ENCODE measurements around the gene HOXA6. TPM values are rescaled to one million over a fixed set of nuclear protein-coding genes. Genes with fewer than 3 reads are reported as not detected.

HOXA6 gene
- total and polyA plus RNA-seq, 2 donors (not counting 1 experiment from before 2014, with no cell fraction given): 1.2 to 3.6 TPM

DNA sequence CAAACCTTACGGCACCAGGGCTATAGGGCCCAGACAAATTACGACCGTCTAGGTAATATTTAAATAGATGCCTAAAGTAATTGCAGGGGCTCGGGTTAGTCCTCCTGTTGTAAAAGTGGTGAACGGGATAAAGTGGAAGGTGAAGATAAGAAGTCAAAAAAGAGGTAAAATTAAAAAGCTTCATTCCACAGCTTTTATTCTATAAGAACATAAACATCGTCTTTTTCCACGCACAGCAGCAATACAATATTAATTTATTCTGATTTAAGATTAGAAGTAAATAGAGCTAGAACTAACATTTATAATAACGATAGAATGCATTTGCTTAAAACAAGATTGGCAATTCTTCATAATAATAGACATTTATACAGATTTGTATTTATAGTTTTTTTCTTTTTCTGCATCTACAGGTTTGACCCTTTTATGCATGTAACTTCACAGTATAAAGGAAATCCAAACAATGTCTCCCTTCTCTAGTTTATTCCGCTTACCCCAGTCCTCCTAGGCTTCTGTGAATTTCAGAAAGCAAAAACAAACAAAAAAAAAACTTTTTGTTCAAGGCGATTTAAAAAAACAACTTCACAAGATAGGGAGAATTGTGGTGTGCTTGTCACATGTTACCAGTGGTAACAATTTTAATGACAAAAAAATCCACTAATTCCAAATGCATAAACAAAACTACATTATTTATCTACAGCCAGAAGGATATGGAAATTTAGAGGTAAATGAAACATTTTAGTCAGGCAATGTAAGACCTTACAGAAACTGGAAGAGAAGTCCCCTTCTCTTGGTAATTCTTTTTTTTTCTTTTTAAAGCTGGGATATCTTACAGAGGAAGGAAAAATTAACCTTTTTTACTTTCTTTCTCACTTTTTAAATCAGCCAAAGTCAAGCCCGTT lies 23.1 kb upstream of the HOXA6 start:
- H3K4me3 ChIP-seq (replicated peaks in 1 of 4; ENCODE audit: control extremely low read depth in 1 of 4, insufficient read depth in 1 of 4, low read depth in 3 of 4, low read length in 4 of 4): no peak overlapping the region
- peaks cover 88% of the 10 kb centered on the region for H3K27me3 ChIP-seq (ENCODE audit: control insufficient read depth, insufficient read depth, low read length)
- H2AFZ ChIP-seq (ENCODE audit: low read length): no peak overlapping the region
- no peak overlapping the region for H3K9ac ChIP-seq (ENCODE audit: insufficient read depth, low read length)
- TF ChIP-seq EZH2 (IDR thresholded peaks at IDR 0.05; ENCODE audit: low read length, missing control alignments): no peak
- TF ChIP-seq, protein P1, sequence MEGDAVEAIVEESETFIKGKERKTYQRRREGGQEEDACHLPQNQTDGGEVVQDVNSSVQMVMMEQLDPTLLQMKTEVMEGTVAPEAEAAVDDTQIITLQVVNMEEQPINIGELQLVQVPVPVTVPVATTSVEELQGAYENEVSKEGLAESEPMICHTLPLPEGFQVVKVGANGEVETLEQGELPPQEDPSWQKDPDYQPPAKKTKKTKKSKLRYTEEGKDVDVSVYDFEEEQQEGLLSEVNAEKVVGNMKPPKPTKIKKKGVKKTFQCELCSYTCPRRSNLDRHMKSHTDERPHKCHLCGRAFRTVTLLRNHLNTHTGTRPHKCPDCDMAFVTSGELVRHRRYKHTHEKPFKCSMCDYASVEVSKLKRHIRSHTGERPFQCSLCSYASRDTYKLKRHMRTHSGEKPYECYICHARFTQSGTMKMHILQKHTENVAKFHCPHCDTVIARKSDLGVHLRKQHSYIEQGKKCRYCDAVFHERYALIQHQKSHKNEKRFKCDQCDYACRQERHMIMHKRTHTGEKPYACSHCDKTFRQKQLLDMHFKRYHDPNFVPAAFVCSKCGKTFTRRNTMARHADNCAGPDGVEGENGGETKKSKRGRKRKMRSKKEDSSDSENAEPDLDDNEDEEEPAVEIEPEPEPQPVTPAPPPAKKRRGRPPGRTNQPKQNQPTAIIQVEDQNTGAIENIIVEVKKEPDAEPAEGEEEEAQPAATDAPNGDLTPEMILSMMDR (conservative IDR thresholded peaks at IDR 0.05 in 1 of 2, IDR thresholded peaks at IDR 0.05 in 1 of 2; ENCODE audit: low read depth in 1 of 2, low read length in 2 of 2): no peak
- H3K4me2 ChIP-seq (ENCODE audit: extremely low read depth, insufficient read depth, low read length): no peak overlapping the region
- no peaks in the 10 kb centered on the region for H3K4me1 ChIP-seq (ENCODE audit: control insufficient read depth, extremely low read depth, insufficient read depth, low read length)
- H3K9me3 ChIP-seq (ENCODE audit: control insufficient read depth, insufficient read depth, low read depth, low read length): no peaks in the 10 kb centered on the region
- no peaks in the 10 kb centered on the region for H3K79me2 ChIP-seq (ENCODE audit: control insufficient read depth, insufficient read depth, low read length)
- no peak overlapping the region for H3K27ac ChIP-seq (ENCODE audit: insufficient read depth, low read length)
- no peak for DNase-seq (ENCODE audit: low read depth in 2 of 2)
- H3K36me3 ChIP-seq (ENCODE audit: control insufficient read depth, insufficient read depth, low read length): no peaks in the 10 kb centered on the region
- H4K20me1 ChIP-seq (ENCODE audit: control insufficient read depth, extremely low read depth, insufficient read depth, low read length): no peaks in the 10 kb centered on the region

DNA sequence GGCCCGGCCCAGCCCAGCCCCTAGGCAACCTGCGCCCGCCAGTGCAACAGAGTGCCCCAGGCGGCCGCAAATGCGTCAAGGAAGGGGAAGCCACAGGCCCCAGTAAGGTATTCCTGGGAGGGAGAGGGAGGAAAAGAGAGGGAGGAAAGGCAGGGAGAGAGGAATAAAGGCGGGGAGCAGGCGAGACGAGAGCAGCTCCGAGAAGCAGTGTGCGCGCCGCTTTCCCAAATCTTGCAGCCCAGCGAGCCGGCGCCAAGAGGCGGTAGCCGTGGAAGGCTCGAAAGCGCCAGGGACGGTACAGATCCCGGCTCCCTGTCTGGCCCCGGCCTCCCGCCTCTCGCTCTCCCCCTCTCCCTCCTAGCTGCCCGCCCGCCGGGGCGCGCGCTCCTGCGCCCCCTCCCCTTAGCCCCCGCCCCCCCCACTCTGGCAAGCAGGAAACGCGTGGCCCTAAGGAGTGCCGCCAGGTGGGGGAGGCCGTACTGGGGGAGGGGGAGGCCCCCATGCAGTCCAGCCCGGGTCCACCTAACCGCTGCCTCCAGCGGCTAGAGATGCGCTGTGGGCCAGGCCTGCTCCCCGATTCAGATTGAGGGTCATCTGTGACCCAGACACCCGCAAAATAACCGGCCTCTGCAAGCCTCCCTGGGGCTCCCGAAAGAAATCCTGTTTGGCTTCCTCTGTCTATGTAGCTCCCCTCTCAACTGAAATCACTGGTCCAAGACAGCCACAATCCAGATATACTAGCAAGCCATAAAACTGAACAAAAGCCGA lies 22.3 kb upstream of the HOXA6 start:
- H3K27ac ChIP-seq (ENCODE audit: insufficient read depth, low read length): no peak overlapping the region
- no peak overlapping the region for H3K4me2 ChIP-seq (ENCODE audit: extremely low read depth, insufficient read depth, low read length)
- no peaks in the 10 kb centered on the region for H3K79me2 ChIP-seq (ENCODE audit: control insufficient read depth, insufficient read depth, low read length)
- no peaks in the 10 kb centered on the region for H4K20me1 ChIP-seq (ENCODE audit: control insufficient read depth, extremely low read depth, insufficient read depth, low read length)
- no peak overlapping the region for H3K4me3 ChIP-seq (replicated peaks in 1 of 4; ENCODE audit: control extremely low read depth in 1 of 4, insufficient read depth in 1 of 4, low read depth in 3 of 4, low read length in 4 of 4)
- peaks cover 89% of the 10 kb centered on the region for H3K27me3 ChIP-seq (ENCODE audit: control insufficient read depth, insufficient read depth, low read length)
- H3K9me3 ChIP-seq (ENCODE audit: control insufficient read depth, insufficient read depth, low read depth, low read length): no peaks in the 10 kb centered on the region
- no peak overlapping the region for H2AFZ ChIP-seq (ENCODE audit: low read length)
- H3K9ac ChIP-seq (ENCODE audit: insufficient read depth, low read length): no peak overlapping the region
- H3K36me3 ChIP-seq (ENCODE audit: control insufficient read depth, insufficient read depth, low read length): no peaks in the 10 kb centered on the region
- no peak for DNase-seq (ENCODE audit: low read depth in 2 of 2)
- TF ChIP-seq, protein P1 (conservative IDR thresholded peaks at IDR 0.05 in 1 of 2, IDR thresholded peaks at IDR 0.05 in 1 of 2; ENCODE audit: low read depth in 1 of 2, low read length in 2 of 2): no peak
- TF ChIP-seq EZH2 (IDR thresholded peaks at IDR 0.05; ENCODE audit: low read length, missing control alignments): peak; percentile 81
- H3K4me1 ChIP-seq (ENCODE audit: control insufficient read depth, extremely low read depth, insufficient read depth, low read length): no peaks in the 10 kb centered on the region

DNA sequence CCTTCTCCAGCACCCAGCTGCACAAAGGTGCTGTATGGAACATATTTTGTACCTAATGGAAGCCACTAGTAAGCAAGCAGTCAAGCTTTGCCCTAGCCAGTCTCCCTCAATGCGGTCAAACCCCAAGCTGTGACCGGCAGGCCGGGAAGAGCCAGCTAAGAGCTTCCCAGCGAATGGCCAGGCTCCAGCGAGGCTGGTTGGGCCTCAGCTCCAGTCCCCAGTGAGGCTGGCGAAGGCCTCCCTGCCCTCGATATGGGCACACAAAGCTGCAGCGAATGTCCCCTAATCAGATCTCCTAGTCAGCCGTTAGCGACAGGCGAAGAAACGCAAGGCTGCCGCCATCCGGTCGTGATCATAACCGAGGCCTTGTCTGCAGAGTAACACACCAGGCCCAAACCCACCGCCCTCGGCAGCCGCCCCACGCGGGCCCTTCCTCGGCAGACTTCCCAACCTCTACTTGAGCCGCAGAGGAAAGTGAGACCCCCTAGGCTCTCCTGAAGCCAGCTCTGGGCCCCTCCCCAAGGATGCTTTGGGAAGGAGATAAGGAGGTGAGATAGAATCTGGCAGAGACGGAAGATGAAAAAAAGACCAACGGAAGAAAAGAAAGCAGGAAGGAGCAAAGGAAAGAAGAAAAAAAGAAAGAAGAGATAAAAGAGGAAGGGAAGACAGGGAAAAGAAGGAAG lies 20.8 kb upstream of the HOXA6 start:
- Histone ChIP-seq H3K9ac (ENCODE audit: insufficient read depth, low read length) (no peak overlapping the region), H3K4me2 (ENCODE audit: extremely low read depth, insufficient read depth, low read length) (no peak overlapping the region)

More for the DNA sequence above, 20.8 kb upstream of the HOXA6 start:
- no peaks in the 10 kb centered on the region for H3K79me2 ChIP-seq (ENCODE audit: control insufficient read depth, insufficient read depth, low read length)
- H3K27ac ChIP-seq (ENCODE audit: insufficient read depth, low read length): no peak overlapping the region
- H2AFZ ChIP-seq (ENCODE audit: low read length): no peak overlapping the region
- no peaks in the 10 kb centered on the region for H3K9me3 ChIP-seq (ENCODE audit: control insufficient read depth, insufficient read depth, low read depth, low read length)
- H4K20me1 ChIP-seq (ENCODE audit: control insufficient read depth, extremely low read depth, insufficient read depth, low read length): no peaks in the 10 kb centered on the region
- H3K4me3 ChIP-seq (replicated peaks in 1 of 4; ENCODE audit: control extremely low read depth in 1 of 4, insufficient read depth in 1 of 4, low read depth in 3 of 4, low read length in 4 of 4): no peak overlapping the region
- no peak for TF ChIP-seq EZH2 (IDR thresholded peaks at IDR 0.05; ENCODE audit: low read length, missing control alignments)
- TF ChIP-seq, protein P1 (conservative IDR thresholded peaks at IDR 0.05 in 1 of 2, IDR thresholded peaks at IDR 0.05 in 1 of 2; ENCODE audit: low read depth in 1 of 2, low read length in 2 of 2): no peak
- H3K27me3 ChIP-seq (ENCODE audit: control insufficient read depth, insufficient read depth, low read length): peaks cover 91% of the 10 kb centered on the region
- no peaks in the 10 kb centered on the region for H3K4me1 ChIP-seq (ENCODE audit: control insufficient read depth, extremely low read depth, insufficient read depth, low read length)
- DNase-seq (ENCODE audit: low read depth in 2 of 2): no peak
- H3K36me3 ChIP-seq (ENCODE audit: control insufficient read depth, insufficient read depth, low read length): no peaks in the 10 kb centered on the region
